HG02943 (cell line): ENCODE data around the gene B3GALNT1.

Experiments
- ATAC-seq: cut with Tn5 transposase; IDR thresholded peaks from one replicate; pipeline ENCODE4 v1.9.1; 2021; ENCODE audit warnings: mild to moderate bottlenecking, low read depth, moderate library complexity; ENCODE audit not compliant: unreplicated experiment

The B3GALNT1 gene

DNA sequence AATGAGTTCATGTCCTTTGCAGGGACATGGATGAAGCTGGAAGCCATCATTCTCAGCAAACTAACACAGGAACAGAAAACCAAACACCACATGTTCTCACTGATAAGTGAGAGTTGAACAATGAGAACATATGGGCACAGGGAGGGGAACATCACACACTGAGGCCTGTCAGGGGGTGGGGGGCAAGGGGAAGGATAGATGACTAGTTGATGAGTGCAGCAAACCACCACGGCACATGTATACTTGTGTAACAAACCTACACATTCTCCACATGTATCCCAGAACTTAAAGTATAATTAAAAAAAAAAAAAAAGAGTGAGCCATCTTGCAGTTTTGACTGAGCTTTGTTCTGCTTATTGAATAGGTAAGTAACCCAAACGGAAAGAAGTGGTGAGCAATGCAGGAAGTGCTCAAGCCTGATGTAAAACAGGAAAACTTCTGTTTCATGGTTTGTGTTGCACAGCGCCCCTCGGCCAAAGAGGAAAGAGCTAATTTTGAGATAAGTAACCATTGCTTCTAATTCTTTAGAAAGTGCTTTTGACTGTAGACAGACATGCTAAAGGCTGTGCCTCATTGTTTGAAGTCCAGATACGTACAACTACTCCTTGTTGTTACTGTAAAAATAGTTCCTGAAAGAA, 70.1 kb downstream of the B3GALNT1 start:
- ATAC-seq: peak; percentile 77
